PC-3 (cell line): ENCODE results near the gene MORN5. TPM values are rescaled to one million over a fixed set of nuclear protein-coding genes. Genes with fewer than 3 reads are reported as not detected.

ENCODE experiments used
- ATAC-seq: fragments of 200-7000 bp; cut with Tn5 transposase; 2 replicates; pipeline ENCODE4 v1.9.1; 2020; ENCODE audit warnings: mild to moderate bottlenecking, moderate library complexity
- BruUV-seq: library from RNA; stranded (reverse); fragments of 400-500 nt; replicated peaks from 2 replicates; lab custom pipeline; 2021; lab: Mats Ljungman, UMichigan
- CTCF ChIA-PET: fragments of 300-600 bp; sonication (Branson Sonifier 250); formaldehyde crosslinking; loops from one replicate; lab custom pipeline; 2022; ENCODE audit warnings: antibody characterized with exemption; lab: Charles Lee
- POLR2A ChIA-PET: fragments of 300-600 bp; sonication (Branson Sonifier 250); formaldehyde crosslinking; loops from one replicate; lab custom pipeline; 2022; ENCODE audit warnings: antibody characterized with exemption; ENCODE audit not compliant: unreplicated experiment; lab: Charles Lee
- DNase-seq: peaks from one replicate; pipeline ENCODE4 v3.0.0-alpha.2; 2015
- H2AFZ ChIP-seq: fragments of 300-600 bp; sonication (generic); 2 replicates; pipeline ENCODE4 v1.6.0; 2016; ENCODE audit warnings: antibody characterized with exemption, low read length
- H3F3A ChIP-seq: fragments of 300-600 bp; sonication (generic); one replicate; pipeline ENCODE4 v1.6.0; 2017; ENCODE audit warnings: antibody characterized with exemption, low read length, control low read depth, mild to moderate bottlenecking; ENCODE audit not compliant: unreplicated experiment
- H3K27ac ChIP-seq: fragments of 300-600 bp; sonication (generic); 2 replicates; pipeline ENCODE4 v1.5.1; 2016; ENCODE audit warnings: mild to moderate bottlenecking, low read length
- H3K27me3 ChIP-seq: fragments of 300-600 bp; sonication (generic); 2 replicates; pipeline ENCODE4 v1.6.1; 2016; ENCODE audit warnings: low read length, mixed read lengths
- H3K36me3 ChIP-seq: fragments of 300-600 bp; sonication (generic); 2 replicates; pipeline ENCODE4 v1.6.1; 2016; ENCODE audit warnings: low read depth, mixed run types, low read length, mixed read lengths
- H3K4me1 ChIP-seq: fragments of 300-600 bp; sonication (generic); 2 replicates; pipeline ENCODE4 v1.5.1; 2016; ENCODE audit warnings: low read length; ENCODE audit not compliant: insufficient read depth
- H3K4me2 ChIP-seq: fragments of 300-600 bp; sonication (generic); 2 replicates; pipeline ENCODE4 v1.6.0; 2016; ENCODE audit warnings: low read length
- H3K4me3 ChIP-seq: fragments of 300-600 bp; sonication (generic); 2 replicates; pipeline ENCODE4 v1.5.1; 2016; ENCODE audit warnings: mild to moderate bottlenecking, low read length, mixed read lengths
- H3K79me2 ChIP-seq: fragments of 300-600 bp; sonication (generic); 2 replicates; pipeline ENCODE4 v1.6.1; 2017; ENCODE audit warnings: low read length, mixed read lengths
- H3K9ac ChIP-seq: fragments of 300-600 bp; sonication (generic); 2 replicates; pipeline ENCODE4 v1.6.0; 2016; ENCODE audit warnings: mild to moderate bottlenecking, low read length
- H3K9me2 ChIP-seq: fragments of 300-600 bp; sonication (generic); replicated peaks from 2 replicates; pipeline ENCODE4 v1.6.1; 2016; ENCODE audit warnings: mixed run types, low read length, mixed read lengths
- H3K9me3 ChIP-seq: fragments of 300-600 bp; sonication (generic); 2 replicates; pipeline ENCODE4 v1.6.1; 2016; ENCODE audit warnings: low read length, mixed read lengths
- H4K20me1 ChIP-seq: fragments of 300-600 bp; sonication (generic); 2 replicates; pipeline ENCODE4 v1.6.1; 2016; ENCODE audit warnings: low read length, mixed read lengths
- EZH2 ChIP-seq: fragments of 300-600 bp; sonication (generic); IDR thresholded peaks from one replicate; pipeline ENCODE4 v1.6.1; 2017; ENCODE audit warnings: antibody characterized with exemption, mild to moderate bottlenecking, low read length; ENCODE audit not compliant: unreplicated experiment
- EZH2phosphoT487 ChIP-seq: fragments of 300-600 bp; sonication (generic); IDR thresholded peaks from 2 replicates; pipeline ENCODE4 v1.6.1; 2018; ENCODE audit warnings: mild to moderate bottlenecking, antibody characterized with exemption, low read length, borderline replicate concordance
- intact Hi-C: fragments of 100-400 bp; cut with micrococcal nuclease; formaldehyde crosslinking; loops from 2 replicates; pipeline ENCODE4 v1.9.0; 2023
- total RNA-seq: library from RNA; depleted of rRNA; stranded (reverse); fragments of >200 nt; gene quantifications from 2 replicates; pipeline ENCODE4 v1.2.3, GENCODE V29; 2014
- TF ChIP-seq, protein P1 (sequence below): fragments of 300-600 bp; sonication (generic); conservative IDR thresholded peaks from 2 replicates; pipeline ENCODE4 v1.5.1; 2017; ENCODE audit warnings: antibody characterized with exemption, low read depth, mild to moderate bottlenecking, low read length

The MORN5 gene
- total RNA-seq, 1 experiment from 2014 or later, result not detected

DNA sequence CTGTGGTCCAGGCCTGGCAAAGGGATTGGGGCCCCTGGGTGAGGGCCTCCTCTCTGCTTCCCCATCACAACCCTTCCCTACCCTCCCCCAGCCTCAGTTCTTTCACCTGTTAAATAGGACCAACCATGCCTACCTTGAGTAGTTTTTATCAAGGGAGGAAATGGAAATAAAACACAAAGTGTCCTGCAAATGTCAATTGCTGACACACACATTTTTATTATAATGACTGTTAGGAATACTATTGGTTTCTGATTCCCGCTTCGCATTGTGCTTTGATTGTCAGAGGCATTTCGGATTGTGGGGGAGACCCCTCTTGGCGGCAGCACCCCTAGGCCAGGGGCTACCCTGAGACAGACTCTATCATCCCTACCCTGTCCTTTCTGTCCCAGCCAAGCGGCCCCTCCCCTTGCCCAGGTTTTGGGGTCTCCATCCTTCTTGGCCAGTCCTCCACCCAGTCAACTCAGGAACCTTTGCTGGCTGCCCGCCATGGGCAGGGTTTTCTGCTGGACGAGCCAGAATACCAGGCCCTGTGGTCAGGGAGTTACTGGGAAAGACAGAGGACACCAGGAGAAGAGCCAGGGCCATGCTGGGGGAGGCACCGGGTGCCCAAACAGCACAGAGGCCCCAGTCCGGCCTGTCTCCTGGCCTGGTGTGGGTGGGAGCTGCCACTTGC lies 48.2 kb upstream of the MORN5 start:
- TF ChIP-seq EZH2phosphoT487 (no peak), EZH2 (no peak)
- TF ChIP-seq, protein P1, sequence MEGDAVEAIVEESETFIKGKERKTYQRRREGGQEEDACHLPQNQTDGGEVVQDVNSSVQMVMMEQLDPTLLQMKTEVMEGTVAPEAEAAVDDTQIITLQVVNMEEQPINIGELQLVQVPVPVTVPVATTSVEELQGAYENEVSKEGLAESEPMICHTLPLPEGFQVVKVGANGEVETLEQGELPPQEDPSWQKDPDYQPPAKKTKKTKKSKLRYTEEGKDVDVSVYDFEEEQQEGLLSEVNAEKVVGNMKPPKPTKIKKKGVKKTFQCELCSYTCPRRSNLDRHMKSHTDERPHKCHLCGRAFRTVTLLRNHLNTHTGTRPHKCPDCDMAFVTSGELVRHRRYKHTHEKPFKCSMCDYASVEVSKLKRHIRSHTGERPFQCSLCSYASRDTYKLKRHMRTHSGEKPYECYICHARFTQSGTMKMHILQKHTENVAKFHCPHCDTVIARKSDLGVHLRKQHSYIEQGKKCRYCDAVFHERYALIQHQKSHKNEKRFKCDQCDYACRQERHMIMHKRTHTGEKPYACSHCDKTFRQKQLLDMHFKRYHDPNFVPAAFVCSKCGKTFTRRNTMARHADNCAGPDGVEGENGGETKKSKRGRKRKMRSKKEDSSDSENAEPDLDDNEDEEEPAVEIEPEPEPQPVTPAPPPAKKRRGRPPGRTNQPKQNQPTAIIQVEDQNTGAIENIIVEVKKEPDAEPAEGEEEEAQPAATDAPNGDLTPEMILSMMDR, result no peak

DNA sequence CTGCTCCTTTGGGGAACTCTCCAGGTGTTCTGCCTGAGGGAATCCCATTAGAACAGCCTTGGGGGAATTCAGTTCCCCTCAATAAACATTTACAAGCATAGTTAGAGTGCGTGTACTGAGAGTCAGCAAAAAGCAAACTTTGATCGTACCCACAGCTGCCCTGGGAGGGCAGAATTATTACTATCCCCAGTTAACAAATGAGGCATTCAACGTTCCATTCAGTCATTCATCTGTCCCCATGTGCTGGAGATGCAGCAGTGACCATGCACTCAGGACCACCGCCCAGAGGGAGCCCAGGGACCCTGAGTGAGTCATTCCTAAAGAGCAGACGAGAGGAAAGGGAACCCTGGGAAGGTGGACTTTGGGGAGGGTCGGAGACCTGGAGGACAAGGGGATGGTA lies 47.5 kb upstream of the MORN5 start:
- DNase-seq, result peak; percentile 47
- H3K27me3 ChIP-seq, result no peaks in the 10 kb centered on the region
- ATAC-seq, result peak; percentile 37; the same call in 1 of the 2 replicates
- POLR2A ChIA-PET, result interaction anchor here (0.6 kb wide), 1 partner anchor 301 kb away, joined by 3 read pairs; no protein-coding TSS in a partner anchor
- no peak overlapping the region for H3K9ac ChIP-seq
- H3K4me2 ChIP-seq, result no peak overlapping the region
- H3F3A ChIP-seq, result no peaks in the 10 kb centered on the region
- H3K9me2 ChIP-seq, result no peaks in the 10 kb centered on the region
- H3K36me3 ChIP-seq, result no peaks in the 10 kb centered on the region
- BruUV-seq, result no TSS peak
- TF ChIP-seq, protein P1, result no peak
- TF ChIP-seq EZH2phosphoT487 (no peak), EZH2 (no peak)
- no peak overlapping the region for H3K27ac ChIP-seq
- no peak overlapping the region for H2AFZ ChIP-seq
- H3K4me1 ChIP-seq, result peaks cover 6% of the 10 kb centered on the region; the same call in 1 of the 2 replicates
- H4K20me1 ChIP-seq, result no peaks in the 10 kb centered on the region
- H3K79me2 ChIP-seq, result no peaks in the 10 kb centered on the region
- intact Hi-C loops, result no loop called here
- H3K9me3 ChIP-seq, result no peaks in the 10 kb centered on the region
- CTCF ChIA-PET, result no interaction called here
- H3K4me3 ChIP-seq, result no peak overlapping the region

More for the DNA sequence above, 48.2 kb upstream of the MORN5 start:
- no peaks in the 10 kb centered on the region for H3K27me3 ChIP-seq
- H2AFZ ChIP-seq, result no peak overlapping the region
- H3K79me2 ChIP-seq, result no peaks in the 10 kb centered on the region
- BruUV-seq, result no TSS peak
- no peaks in the 10 kb centered on the region for H3K9me2 ChIP-seq
- CTCF ChIA-PET, result no interaction called here
- H3K27ac ChIP-seq, result no peak overlapping the region
- no peak for DNase-seq
- POLR2A ChIA-PET, result interaction anchor here (0.6 kb wide), 1 partner anchor 300 kb away, joined by 3 read pairs; no protein-coding TSS in a partner anchor
- H3F3A ChIP-seq, result no peaks in the 10 kb centered on the region
- no peaks in the 10 kb centered on the region for H4K20me1 ChIP-seq
- H3K4me2 ChIP-seq, result no peak overlapping the region
- H3K4me1 ChIP-seq, result peaks cover 6% of the 10 kb centered on the region; the same call in 1 of the 2 replicates
- no peaks in the 10 kb centered on the region for H3K36me3 ChIP-seq
- ATAC-seq, result no peak
- H3K9ac ChIP-seq, result no peak overlapping the region
- no peak overlapping the region for H3K4me3 ChIP-seq
- intact Hi-C loops, result no loop called here
- H3K9me3 ChIP-seq, result no peaks in the 10 kb centered on the region

DNA sequence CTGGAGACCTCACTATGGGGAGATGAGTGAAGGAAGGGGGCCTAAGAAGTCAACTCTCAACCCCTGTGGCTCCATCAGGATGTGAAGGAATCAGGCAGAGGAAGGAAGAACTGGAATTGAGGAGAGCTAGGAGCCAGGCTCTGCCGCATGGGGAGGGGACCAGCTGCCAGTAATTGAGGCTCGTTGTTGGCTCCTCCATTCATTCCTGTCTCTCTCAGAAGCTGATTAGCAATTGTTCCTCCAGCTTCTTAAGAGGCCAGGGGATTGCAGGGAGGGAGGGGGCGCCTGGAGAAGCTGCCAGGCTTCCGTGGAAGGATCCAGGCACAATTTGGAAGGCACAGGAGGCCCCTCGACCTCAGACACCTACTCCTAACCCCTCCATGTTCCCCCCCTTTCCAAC lies 46.1 kb upstream of the MORN5 start:
- no peak overlapping the region for H3K4me3 ChIP-seq
- ATAC-seq (no peak), DNase-seq (no peak)
- H3K36me3 ChIP-seq, result no peaks in the 10 kb centered on the region
- no peaks in the 10 kb centered on the region for H3K9me2 ChIP-seq
- no peaks in the 10 kb centered on the region for H3K9me3 ChIP-seq
- intact Hi-C loops, result no loop called here
- ChIA-PET POLR2A (no interaction called here), CTCF (no interaction called here)
- H4K20me1 ChIP-seq, result no peaks in the 10 kb centered on the region
- H3K27ac ChIP-seq, result no peak overlapping the region
- no peak overlapping the region for H3K4me2 ChIP-seq
- no peak overlapping the region for H2AFZ ChIP-seq
- H3F3A ChIP-seq, result no peaks in the 10 kb centered on the region
- no peaks in the 10 kb centered on the region for H3K79me2 ChIP-seq
- TF ChIP-seq EZH2, result no peak
- TF ChIP-seq, protein P1, result no peak
- no peak for TF ChIP-seq EZH2phosphoT487
- no peak overlapping the region for H3K9ac ChIP-seq
- H3K4me1 ChIP-seq, result peaks cover 6% of the 10 kb centered on the region; the same call in 1 of the 2 replicates
- H3K27me3 ChIP-seq, result no peaks in the 10 kb centered on the region
- BruUV-seq, result no TSS peak
